Left kidney (tissue), 2 donors: ENCODE results near the gene MCF2L2. TPM values are rescaled to one million over a fixed set of nuclear protein-coding genes. Genes with fewer than 3 reads are reported as not detected.
A peak's percentile ranks its signal among the peaks of the same experiment; 100 is the strongest.
"Not testable (repeated sequence)": the region's sequence is repeated elsewhere in the genome, so short reads cannot be mapped to it uniquely, and the experiment has no call there.

Experiments used
- DNase-seq: peaks from one replicate; pipeline ENCODE4 v3.0.0-alpha.2; 2013
- polyA plus RNA-seq: library from polyadenylated mRNA; unstranded; fragments of 120-200 nt; gene quantifications from one replicate; pipeline ENCODE4 v1.2.1, GENCODE V29; 2013; ENCODE audit not compliant: insufficient read length

The MCF2L2 gene
- polyA plus RNA-seq, 1 donor, result 1.7 TPM

- DNase-seq, result no peak
Observed at GRCh38 chr3:183443395-183444385, 15.3 kb upstream of the MCF2L2 start.

DNA sequence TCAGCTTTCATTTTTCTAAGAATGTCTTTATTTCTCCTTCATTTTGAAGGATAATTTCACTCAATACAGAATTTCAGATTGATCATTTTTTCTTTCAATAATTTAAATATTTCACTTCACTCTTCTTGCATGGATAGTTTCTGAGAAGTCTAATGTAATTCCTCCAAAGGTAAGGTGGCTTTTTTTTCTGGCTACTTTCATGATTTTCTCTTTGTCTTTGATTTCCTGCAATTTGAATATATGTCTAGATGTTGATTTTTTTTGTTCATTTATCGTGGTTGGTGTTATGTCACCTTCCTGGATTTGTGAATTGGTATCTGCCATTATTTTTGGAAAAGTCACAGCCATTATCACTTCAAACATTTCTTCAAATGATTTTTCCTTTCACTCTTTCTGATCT is 14.6 kb upstream of the MCF2L2 start:
- DNase-seq, result no peak

- DNase-seq, result not testable (repeated sequence)
Observed at GRCh38 chr3:183440521-183440920, 12.1 kb upstream of the MCF2L2 start.

- DNase-seq, result no peak
Observed at GRCh38 chr3:183439515-183439914, 11.1 kb upstream of the MCF2L2 start.

DNA sequence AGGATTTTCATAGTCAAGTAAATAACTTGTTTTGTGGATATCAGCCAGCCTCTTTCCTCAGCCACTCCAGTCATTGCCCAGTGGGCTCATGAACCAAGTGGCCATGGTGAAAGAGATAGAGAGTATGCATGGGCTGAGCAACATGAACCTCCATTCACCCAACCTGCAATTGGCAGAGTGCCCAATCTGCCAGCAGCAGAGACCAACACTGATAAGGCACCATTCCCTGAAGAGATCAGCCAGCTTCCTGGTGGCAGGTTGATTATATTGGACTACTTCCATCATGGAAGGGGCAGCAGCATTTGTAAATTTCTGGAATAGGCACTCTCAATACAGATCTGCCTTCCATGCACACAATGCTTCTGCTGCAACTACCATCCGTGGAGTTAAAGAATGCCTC is 10.3 kb upstream of the MCF2L2 start:
- no peak for DNase-seq

- DNase-seq, result no peak
Observed at GRCh38 chr3:183437666-183438564, 9.5 kb upstream of the MCF2L2 start.

DNA sequence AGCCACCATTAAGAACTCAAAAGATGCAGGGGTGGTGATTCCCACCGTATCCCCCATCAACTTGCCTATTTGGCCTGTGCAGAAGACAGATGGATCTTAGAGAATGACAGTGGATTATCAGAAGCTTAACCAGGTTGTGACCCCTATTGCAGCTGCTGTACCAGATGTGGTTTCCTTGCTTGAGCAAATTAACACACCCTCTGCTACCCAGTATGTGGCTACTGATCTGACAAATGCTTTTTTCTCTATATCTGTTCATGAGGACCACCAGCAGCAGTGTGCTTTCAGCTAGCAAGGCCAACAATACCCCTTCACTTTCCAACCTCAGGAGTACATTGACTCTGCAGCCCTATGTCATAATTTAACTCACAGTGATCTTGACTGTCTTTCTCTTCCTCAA is 8.6 kb upstream of the MCF2L2 start:
- DNase-seq, result no peak

GRCh38 chr3:183435661-183436060 is 7.2 kb upstream of the MCF2L2 start:
- no peak for DNase-seq

- DNase-seq, result no peak
Observed at GRCh38 chr3:183434992-183435391, 6.6 kb upstream of the MCF2L2 start.

- DNase-seq, result no peak
Observed at GRCh38 chr3:183434503-183434902, 6.1 kb upstream of the MCF2L2 start.

- DNase-seq, result no peak
Observed at GRCh38 chr3:183430325-183430957, 2.0 kb upstream of the MCF2L2 start.

- DNase-seq, result peak; percentile 50
Observed at GRCh38 chr3:183427876-183428446, 458 bp downstream of the MCF2L2 start.

- no peak for DNase-seq
Observed at GRCh38 chr3:183427196-183427875, 1.1 kb downstream of the MCF2L2 start.

- DNase-seq, result not testable (repeated sequence)
Observed at GRCh38 chr3:183418807-183419206, 9.6 kb downstream of the MCF2L2 start.

GRCh38 chr3:183411216-183411922 is 17.1 kb downstream of the MCF2L2 start:
- DNase-seq, result no peak

- DNase-seq, result no peak
Observed at GRCh38 chr3:183410759-183411158, 17.7 kb downstream of the MCF2L2 start.

DNA sequence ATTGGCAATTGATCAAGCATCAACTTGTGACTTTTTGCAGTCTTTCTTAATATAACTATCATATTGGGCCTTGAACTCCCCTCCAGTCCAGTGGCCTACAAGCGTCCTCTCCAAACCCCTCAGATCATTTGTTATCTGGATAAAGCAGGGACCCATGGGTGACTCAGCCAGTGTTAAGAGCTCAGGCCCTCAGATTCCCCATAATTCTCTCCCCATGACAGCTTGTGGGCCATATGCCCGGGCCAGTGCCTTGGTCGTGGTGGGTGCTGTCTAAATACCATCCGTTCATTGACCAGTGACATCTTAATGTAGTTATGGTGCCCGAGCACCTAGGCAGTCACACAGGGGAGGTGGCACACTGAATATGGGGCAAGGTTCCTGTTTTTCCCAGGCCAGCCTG is 18.1 kb downstream of the MCF2L2 start:
- DNase-seq, result no peak

- DNase-seq, result no peak
Observed at GRCh38 chr3:183409219-183409618, 19.2 kb downstream of the MCF2L2 start.

DNA sequence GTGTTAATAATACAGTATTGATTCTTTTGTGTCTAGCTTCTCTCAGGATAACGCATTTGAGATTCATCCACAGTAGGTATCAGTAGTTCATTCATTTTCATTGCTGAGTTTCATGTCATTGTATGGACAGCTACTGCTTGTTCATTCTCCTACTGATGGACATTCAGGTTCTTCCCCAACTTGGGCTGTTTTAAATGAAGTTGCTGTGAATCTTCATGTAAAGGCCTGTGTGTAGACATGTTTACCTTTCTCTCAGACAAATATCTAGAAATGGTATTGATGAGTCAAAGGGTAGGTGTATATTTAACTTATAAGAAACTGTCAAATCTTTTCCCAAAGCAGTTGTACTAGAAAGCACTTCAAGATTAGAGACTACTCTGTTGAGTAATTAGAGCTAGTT is 26.7 kb downstream of the MCF2L2 start:
- DNase-seq, result no peak

DNA sequence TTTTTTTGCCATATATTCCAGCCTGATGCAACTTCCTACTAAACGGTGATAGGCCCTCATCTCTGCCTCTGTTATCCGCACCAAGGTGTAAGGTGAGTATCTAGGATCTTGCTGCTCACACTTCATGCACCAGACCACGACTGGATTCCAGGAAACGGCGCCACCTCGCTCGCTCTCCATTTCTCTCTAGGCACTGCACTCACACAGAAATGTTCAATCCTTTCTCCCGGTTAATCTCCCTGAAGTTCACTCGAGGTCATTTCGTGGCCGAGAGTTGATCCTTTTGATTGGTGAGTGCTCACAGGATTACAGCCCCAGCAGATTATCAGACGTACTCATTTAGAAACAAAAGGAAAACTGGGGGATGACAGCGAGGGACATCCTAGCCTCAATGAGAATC is 28.1 kb downstream of the MCF2L2 start:
- DNase-seq, result no peak
